HL-60 (cell line): ENCODE measurements around the gene FGR.

ENCODE experiments used
- DNase-seq, 2 experiments: peaks; one replicate each; pipeline ENCODE4 v3.0.0-alpha.2; 2010 to 2020; ENCODE audit warnings: low read depth in 1 of 2, low spot score in 1 of 2
- H3K27ac ChIP-seq: fragments of 250-450 bp; sonication (Bioruptor Pico); replicated peaks from 2 replicates; pipeline ENCODE4 v1.5.1; 2020; ENCODE audit warnings: mild to moderate bottlenecking, moderate library complexity
- H3K27me3 ChIP-seq: fragments of 250-450 bp; sonication (Bioruptor Pico); 2 replicates; pipeline ENCODE4 v1.5.1; 2021; ENCODE audit warnings: mild to moderate bottlenecking, moderate library complexity; ENCODE audit not compliant: insufficient read depth, poor library complexity, severe bottlenecking
- H3K4me3 ChIP-seq: replicated peaks from 2 replicates; pipeline ENCODE4 v1.5.1; 2011; ENCODE audit warnings: mild to moderate bottlenecking, control low read depth, low read length; ENCODE audit not compliant: insufficient read depth
- GABPA ChIP-seq: IDR thresholded peaks from 2 replicates; pipeline ENCODE4 v1.6.1; 2012; ENCODE audit warnings: low read depth
- POLR2AphosphoS5 ChIP-seq: IDR thresholded peaks from 2 replicates; pipeline ENCODE4 v1.6.1; 2012; ENCODE audit warnings: low read depth
- SPI1 ChIP-seq: IDR thresholded peaks from 2 replicates; pipeline ENCODE4 v1.6.1; 2012; ENCODE audit warnings: low read depth, mild to moderate bottlenecking, borderline replicate concordance
- TF ChIP-seq, protein P1 (sequence below): IDR thresholded peaks from 2 replicates; pipeline ENCODE4 v1.6.1; 2012; ENCODE audit warnings: low read depth; ENCODE audit not compliant: insufficient replicate concordance
- TF ChIP-seq, protein P2 (sequence below): IDR thresholded peaks from one replicate; pipeline ENCODE4 v1.5.1; 2011; ENCODE audit warnings: low read length, control low read depth, inconsistent platforms; ENCODE audit not compliant: insufficient read depth

The FGR gene

DNA sequence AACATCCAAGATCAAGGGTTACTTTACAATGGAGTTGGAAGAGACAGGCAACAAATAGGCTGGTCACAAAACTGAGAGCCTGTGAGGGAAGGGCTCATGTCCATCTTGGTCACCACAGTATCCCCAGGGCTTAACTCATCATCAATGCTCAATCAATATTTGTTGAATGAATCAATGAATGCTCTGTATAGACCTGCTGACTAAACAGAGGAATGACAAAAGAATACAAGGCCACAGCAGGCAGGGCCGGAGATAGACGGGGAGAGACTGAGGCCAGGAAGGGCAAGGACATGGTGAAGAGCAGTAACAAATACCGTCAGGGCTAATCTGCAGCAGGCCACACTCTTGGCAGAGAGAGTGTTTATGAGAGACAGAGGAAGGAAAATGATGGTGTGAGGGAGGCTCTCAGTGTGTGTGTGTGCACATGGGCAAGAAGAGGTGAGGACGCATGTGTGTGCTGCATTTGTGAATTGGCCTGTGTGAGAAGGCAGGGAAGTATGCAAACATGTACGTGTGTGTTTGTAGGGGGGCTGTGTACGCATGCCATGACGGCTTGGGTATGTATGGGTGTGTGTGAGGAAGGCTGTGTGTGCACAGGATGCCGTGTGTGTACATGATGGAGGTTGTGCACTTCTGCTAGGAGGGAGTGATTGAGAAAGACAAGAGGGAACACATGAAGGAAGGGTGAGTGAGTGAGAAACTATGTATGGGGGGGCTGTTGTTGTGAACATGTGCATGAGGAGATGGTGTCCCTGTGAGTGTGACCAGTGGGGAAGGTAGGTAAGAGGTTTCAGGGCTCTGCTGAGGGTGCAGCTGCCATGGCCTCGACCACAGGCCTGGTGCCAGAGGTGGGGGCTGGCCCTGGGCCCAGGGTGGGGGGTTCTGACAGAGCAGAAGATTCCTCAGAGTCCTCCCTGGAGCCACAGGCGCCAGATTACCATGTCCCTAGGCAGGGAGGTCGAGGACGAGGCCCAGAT is 46.4 kb downstream of the FGR start:
- TF ChIP-seq, protein P1, sequence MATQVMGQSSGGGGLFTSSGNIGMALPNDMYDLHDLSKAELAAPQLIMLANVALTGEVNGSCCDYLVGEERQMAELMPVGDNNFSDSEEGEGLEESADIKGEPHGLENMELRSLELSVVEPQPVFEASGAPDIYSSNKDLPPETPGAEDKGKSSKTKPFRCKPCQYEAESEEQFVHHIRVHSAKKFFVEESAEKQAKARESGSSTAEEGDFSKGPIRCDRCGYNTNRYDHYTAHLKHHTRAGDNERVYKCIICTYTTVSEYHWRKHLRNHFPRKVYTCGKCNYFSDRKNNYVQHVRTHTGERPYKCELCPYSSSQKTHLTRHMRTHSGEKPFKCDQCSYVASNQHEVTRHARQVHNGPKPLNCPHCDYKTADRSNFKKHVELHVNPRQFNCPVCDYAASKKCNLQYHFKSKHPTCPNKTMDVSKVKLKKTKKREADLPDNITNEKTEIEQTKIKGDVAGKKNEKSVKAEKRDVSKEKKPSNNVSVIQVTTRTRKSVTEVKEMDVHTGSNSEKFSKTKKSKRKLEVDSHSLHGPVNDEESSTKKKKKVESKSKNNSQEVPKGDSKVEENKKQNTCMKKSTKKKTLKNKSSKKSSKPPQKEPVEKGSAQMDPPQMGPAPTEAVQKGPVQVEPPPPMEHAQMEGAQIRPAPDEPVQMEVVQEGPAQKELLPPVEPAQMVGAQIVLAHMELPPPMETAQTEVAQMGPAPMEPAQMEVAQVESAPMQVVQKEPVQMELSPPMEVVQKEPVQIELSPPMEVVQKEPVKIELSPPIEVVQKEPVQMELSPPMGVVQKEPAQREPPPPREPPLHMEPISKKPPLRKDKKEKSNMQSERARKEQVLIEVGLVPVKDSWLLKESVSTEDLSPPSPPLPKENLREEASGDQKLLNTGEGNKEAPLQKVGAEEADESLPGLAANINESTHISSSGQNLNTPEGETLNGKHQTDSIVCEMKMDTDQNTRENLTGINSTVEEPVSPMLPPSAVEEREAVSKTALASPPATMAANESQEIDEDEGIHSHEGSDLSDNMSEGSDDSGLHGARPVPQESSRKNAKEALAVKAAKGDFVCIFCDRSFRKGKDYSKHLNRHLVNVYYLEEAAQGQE: no peak
- TF ChIP-seq, protein P2, sequence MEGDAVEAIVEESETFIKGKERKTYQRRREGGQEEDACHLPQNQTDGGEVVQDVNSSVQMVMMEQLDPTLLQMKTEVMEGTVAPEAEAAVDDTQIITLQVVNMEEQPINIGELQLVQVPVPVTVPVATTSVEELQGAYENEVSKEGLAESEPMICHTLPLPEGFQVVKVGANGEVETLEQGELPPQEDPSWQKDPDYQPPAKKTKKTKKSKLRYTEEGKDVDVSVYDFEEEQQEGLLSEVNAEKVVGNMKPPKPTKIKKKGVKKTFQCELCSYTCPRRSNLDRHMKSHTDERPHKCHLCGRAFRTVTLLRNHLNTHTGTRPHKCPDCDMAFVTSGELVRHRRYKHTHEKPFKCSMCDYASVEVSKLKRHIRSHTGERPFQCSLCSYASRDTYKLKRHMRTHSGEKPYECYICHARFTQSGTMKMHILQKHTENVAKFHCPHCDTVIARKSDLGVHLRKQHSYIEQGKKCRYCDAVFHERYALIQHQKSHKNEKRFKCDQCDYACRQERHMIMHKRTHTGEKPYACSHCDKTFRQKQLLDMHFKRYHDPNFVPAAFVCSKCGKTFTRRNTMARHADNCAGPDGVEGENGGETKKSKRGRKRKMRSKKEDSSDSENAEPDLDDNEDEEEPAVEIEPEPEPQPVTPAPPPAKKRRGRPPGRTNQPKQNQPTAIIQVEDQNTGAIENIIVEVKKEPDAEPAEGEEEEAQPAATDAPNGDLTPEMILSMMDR: no peak
- no peak for TF ChIP-seq POLR2AphosphoS5
- no peak for TF ChIP-seq GABPA
- no peak for TF ChIP-seq SPI1
- Histone ChIP-seq H3K4me3 (no peak overlapping the region), H3K27ac (no peak overlapping the region), H3K27me3 (no peaks in the 10 kb centered on the region)
- DNase-seq: no peak

GRCh38 chr1:27585684-27586083 is 49.3 kb downstream of the FGR start:
- no peak for DNase-seq
- TF ChIP-seq, protein P1: no peak
- no peak for TF ChIP-seq GABPA
- no peak for TF ChIP-seq POLR2AphosphoS5
- TF ChIP-seq SPI1: no peak
- TF ChIP-seq, protein P2: no peak
- Histone ChIP-seq H3K27ac (no peak overlapping the region), H3K27me3 (no peaks in the 10 kb centered on the region), H3K4me3 (no peak overlapping the region)

GRCh38 chr1:27584453-27584852 is 50.5 kb downstream of the FGR start:
- Histone ChIP-seq H3K27ac (no peak overlapping the region), H3K27me3 (no peaks in the 10 kb centered on the region), H3K4me3 (no peak overlapping the region)
- DNase-seq: no peak
- TF ChIP-seq, protein P1: no peak
- TF ChIP-seq POLR2AphosphoS5 (no peak), GABPA (no peak), SPI1 (no peak)
- TF ChIP-seq, protein P2: no peak
